Fibroblast of the aortic adventitia (primary cell): ENCODE data around the gene GDPD5. TPM values are rescaled to one million over a fixed set of nuclear protein-coding genes. Genes with fewer than 3 reads are reported as not detected.

ENCODE experiments used
- DNase-seq: peaks from one replicate; pipeline ENCODE4 v3.0.0-alpha.2; 2010; ENCODE audit warnings: low read depth
- H3K4me3 ChIP-seq: 2 replicates; pipeline ENCODE4 v1.5.1; 2011; ENCODE audit warnings: low read depth, mild to moderate bottlenecking, control low read depth, low read length, moderate library complexity
- total RNA-seq: library from RNA; depleted of rRNA; stranded (reverse); fragments of >200 nt; gene quantifications from 2 replicates; pipeline ENCODE4 v1.2.3, GENCODE V29; 2012; ENCODE audit warnings: low replicate concordance
- TF ChIP-seq, protein P1 (sequence below): IDR thresholded peaks from 2 replicates; pipeline ENCODE4 v1.5.1; 2011; ENCODE audit warnings: mild to moderate bottlenecking, low read length, control low read depth, inconsistent platforms; ENCODE audit not compliant: insufficient read depth

GDPD5 gene
- total RNA-seq, 1 donor, result 5.3 TPM

- peak overlapping the region; percentile 100 for H3K4me3 ChIP-seq
- DNase-seq, result no peak
- TF ChIP-seq, protein P1, sequence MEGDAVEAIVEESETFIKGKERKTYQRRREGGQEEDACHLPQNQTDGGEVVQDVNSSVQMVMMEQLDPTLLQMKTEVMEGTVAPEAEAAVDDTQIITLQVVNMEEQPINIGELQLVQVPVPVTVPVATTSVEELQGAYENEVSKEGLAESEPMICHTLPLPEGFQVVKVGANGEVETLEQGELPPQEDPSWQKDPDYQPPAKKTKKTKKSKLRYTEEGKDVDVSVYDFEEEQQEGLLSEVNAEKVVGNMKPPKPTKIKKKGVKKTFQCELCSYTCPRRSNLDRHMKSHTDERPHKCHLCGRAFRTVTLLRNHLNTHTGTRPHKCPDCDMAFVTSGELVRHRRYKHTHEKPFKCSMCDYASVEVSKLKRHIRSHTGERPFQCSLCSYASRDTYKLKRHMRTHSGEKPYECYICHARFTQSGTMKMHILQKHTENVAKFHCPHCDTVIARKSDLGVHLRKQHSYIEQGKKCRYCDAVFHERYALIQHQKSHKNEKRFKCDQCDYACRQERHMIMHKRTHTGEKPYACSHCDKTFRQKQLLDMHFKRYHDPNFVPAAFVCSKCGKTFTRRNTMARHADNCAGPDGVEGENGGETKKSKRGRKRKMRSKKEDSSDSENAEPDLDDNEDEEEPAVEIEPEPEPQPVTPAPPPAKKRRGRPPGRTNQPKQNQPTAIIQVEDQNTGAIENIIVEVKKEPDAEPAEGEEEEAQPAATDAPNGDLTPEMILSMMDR, result no peak
These were observed 37.8 kb upstream of the GDPD5 start for GRCh38 chr11:75563501-75563977.

DNA sequence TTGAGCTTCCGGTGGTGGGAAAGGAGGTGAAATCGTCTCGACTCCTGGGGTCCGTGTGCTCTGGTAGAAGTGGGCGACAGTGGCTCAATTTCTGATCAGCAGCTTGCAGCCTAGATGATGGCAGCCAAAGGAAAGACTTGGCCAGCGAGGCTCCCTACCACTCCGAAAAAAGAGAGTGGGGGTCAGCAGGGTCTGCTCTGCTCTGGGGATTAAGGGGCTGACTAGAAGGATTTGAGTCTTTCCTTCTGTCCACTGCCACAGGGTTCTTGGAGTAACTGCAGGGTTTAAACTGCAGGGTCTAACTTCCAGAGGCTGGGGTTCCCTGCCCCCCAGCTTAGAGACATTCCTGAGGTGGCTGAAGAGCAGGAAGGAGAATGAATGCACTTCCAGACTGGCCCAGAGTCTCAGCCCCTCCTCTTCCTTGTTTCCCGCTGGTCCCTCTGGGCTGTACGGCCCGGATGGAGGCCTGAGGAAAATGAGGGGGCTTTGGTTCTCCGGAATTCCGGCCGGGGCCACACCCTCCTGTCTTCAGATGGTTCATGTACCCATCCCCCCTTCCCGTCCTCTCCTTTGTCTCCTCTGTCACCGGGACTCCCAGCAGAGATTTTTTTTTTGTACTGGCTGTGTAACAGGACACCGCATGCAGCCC lies 37.2 kb upstream of the GDPD5 start:
- TF ChIP-seq, protein P1, result no peak
- DNase-seq, result peak; percentile 53
- peak overlapping the region; percentile 100 for H3K4me3 ChIP-seq

GRCh38 chr11:75562048-75562835 lies 36.5 kb upstream of the GDPD5 start, which contains the start of gene SERPINH1:
TSS of gene SERPINH1 (plus strand) at chr11:75562253. CDS start at chr11:75566350, 4,097 bp downstream.
- peak within 1 kb of the TSS; percentile 100 for H3K4me3 ChIP-seq
- TF ChIP-seq, protein P1, result no peak
- DNase-seq, result peak; percentile 94

- peak overlapping the region; percentile 100 for H3K4me3 ChIP-seq
- TF ChIP-seq, protein P1, result no peak
- DNase-seq, result no peak
These were observed 35.8 kb upstream of the GDPD5 start for GRCh38 chr11:75561426-75562047.

- no peak overlapping the region for H3K4me3 ChIP-seq
- DNase-seq, result no peak
- TF ChIP-seq, protein P1, result no peak
These were observed 34.9 kb upstream of the GDPD5 start for GRCh38 chr11:75560644-75561043.

DNA sequence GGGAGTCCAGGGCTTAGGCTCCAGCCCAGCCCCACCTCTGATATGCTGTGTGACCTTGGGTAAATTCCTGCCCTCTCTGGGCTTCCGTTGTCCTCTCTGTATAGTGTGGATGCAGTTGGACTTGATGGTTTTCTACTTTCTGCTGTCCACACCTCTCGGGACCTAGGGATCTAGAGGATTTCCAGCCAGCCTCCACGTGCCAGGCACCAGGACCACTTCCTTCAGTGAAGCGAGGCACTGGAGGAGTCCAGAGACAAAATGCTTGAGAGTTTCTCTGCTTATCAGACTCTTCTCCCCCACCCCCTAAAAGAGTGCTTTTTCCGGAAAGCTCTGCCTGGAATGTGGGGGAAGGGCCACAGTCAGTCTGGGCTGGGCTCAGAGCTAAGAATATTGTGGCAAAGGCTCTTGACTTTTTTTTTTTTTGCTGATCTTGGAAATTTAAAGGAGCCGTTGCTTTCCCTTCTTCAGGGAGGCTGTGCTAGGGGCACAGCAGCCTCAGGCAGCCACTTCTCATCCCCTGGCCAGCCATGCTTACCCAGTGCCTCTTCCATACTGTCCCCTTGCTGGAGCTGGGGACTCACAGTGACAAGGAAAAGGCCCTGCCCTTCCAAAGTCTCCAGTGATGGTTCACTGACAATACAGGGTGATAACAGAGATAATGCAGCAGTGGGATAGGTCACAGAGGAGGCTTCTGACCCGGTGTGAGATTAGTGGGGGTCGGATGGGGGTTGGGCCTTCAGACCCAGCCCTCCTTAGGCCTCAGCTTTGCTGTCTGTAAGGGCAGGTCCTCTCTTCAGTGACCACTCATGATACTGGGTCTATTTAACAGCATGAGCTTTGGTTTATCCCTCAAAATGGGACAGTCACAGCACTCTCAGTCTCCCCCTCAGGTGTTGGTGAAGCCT lies 33.5 kb upstream of the GDPD5 start:
- TF ChIP-seq, protein P1, result no peak
- H3K4me3 ChIP-seq, result peak overlapping the region; percentile 52
- DNase-seq, result peak; percentile 93
